GM18858 (cell line): ENCODE results near the gene HAL.

Source experiments
- ATAC-seq: cut with Tn5 transposase; IDR thresholded peaks from one replicate; pipeline ENCODE4 v1.9.1; 2021; ENCODE audit not compliant: unreplicated experiment

HAL gene

DNA sequence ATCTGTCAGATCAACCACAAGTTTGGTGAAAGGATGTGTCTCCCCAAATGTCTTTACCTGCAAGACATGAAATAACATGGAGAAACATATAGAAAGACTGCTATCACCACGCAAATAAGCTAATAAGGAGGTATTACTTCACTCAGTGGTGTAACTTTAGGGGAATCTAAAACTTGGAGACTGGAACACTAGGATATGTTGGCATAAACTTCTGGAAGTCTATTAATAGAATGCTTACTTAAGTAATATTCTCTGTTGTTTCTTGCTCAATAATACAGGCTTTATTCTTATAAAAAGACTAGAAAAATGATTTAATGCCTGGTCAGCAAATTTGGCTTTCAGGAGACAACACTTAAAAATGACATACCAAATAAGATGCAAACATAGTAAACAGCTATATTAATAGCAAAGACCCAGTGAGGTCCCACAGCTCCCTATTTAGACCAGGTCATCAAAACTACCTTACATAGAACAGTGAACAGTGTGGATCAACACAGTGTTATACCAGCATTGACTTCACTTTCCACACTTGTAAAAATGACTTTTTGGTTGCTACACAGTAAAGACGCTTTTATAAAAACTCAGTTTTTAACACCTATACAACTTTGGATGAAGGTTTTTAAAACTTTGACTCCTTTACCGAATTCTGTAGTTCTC, 18.9 kb upstream of the HAL start:
- no peak for ATAC-seq

DNA sequence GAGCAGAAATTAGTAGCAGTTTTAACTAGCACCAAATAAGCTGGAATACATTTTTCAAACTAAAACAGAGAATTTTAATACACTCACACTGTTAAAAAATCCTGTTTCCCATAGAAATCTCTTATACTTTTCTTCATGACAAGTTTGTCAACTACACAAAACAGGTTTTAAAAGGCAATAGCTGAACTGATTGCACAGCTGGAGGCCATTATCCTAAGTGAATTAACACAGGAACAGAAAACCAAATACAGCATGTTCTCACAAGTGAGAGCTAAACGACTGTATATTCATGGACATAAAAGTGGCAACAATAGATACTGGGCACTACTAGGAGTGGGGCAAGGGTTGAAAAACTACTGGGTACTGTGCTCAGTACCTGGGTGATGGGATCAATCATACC, 11.6 kb upstream of the HAL start:
- no peak for ATAC-seq

GRCh38 chr12:96006727-96007126, 10.6 kb upstream of the HAL start:
- no peak for ATAC-seq

DNA sequence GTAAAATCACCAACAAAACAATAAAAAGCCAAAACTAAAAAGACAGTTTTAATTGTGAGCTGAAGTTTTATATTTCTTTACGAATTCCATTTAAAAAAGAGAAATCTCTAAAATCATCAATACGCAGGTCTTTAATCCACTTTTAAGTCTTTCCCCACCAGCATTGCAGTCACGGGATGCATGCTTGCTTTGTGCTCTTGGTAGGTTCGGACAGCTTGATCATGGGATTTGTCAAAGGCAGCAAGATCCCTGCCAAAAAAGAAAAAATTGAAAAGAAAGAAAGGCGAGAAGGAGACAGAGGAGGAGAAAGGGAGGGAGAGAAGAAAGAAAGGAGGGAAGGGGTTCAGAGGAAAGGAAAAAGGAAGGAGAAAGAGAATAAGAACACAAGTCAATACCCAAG, 4.7 kb upstream of the HAL start:
- no peak for ATAC-seq

DNA sequence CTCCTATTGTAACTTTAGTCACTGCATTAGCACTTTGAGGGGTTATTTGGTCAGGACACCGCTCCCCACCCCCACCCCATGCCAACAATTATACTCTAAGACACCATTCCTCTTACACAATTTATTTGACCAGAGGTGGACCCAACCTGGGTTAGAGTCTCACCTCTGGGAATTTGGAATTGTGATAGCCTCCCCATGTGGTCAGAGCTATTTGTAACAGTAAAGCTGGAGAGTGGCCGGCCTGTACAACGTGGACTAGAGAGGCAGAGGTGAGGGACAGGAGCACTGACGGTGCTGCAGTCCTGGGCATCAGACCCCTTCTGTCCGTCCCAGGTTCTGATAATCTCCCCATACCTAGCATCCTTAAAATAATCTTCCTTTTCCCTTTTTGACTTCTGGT, 3.3 kb upstream of the HAL start:
- no peak for ATAC-seq

DNA sequence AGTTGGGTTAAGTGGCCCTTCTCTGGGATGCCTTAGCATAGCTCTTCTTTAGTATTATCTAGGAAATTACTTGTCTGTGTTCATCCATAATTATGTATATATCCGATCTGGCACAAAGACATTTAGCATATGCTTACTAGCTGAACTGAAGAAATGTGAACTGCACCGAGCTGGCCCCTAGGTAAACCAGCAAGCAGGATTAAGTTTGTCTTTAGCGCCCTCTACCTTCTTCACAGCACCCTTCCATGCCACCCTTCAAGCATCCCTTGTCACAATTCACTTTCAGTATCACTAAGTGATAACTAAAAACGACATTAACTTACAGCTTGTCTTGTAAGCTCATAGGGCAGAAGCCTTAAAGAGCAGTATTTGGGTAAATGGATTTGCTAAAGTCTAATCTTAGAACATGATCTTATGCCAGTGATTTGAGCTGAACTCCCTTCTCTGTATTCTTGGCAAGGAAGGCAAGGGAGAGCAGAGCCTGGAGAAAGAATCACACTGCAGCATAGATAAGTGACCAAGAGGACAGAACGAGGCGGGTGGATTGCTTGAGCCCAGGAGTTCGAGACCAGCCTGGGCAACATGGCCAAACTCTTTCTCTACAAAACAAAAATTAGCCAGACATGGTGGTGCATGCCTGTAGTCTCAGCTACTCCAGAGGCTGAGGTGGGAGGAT, 2.6 kb upstream of the HAL start:
- ATAC-seq = peak; percentile 94

- no peak for ATAC-seq
Measured at GRCh38 chr12:95997911-95998510, 1.9 kb upstream of the HAL start.

DNA sequence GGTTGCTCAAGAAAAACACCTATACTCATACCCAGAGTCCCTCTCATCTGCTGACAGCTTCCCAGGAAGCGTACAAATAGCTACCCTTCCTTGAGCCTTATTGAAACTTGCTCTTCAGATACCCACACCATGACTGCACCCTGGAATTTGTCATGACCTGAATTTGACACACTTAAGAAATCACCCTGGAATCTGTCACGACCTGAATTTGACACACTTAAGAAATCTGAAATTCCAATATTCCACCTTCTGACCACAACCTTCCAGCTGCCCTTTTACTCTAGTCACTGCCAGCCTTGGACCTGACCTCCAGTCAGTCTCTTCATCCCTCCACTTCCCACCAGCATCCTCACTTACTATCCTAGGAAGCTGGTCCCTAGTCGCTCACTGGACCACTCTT, 1.1 kb upstream of the HAL start:
- ATAC-seq = no peak

- ATAC-seq = no peak
Measured at GRCh38 chr12:95995238-95996031, 709 bp downstream of the HAL start.

- ATAC-seq = no peak
Measured at GRCh38 chr12:95994476-95994875, 1.7 kb downstream of the HAL start.

DNA sequence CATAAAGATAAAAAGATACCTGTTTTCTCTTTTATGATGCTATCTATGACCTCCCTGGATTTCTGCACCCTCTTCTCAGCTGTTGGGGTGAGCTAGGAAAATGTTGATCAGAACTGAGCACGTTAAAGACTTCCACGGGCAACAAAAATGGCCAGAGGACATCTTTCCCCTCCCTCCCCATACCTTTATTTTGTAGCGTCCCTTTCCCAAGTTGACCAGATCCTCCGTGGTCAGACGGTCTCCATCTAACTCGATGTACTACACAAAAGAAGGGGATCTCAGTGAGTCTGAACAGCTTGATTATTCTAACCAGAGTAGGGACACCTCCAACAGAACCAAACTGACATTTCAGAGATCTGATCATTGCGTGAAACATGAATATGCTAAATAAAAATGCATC, 2.2 kb downstream of the HAL start:
- no peak for ATAC-seq

DNA sequence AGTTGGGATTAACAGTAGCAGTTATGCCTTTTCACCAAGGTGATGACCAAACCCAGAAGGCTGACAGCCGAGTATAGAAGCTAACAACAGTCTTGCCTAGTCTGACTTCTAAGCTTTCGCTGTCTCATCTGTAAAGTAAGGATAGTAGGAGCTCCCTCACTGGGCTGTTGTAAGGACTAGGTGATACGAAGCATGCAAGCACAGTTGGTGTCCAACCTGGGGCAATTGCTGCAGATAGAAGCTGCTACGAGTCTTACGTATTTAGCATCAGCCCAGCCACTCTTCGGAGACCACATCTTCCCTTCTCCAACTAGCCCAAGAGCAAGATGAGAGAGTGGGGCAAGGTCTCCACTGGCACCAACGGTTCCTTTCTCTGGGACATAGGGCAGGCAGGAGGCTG, 6.0 kb downstream of the HAL start:
- ATAC-seq = no peak

DNA sequence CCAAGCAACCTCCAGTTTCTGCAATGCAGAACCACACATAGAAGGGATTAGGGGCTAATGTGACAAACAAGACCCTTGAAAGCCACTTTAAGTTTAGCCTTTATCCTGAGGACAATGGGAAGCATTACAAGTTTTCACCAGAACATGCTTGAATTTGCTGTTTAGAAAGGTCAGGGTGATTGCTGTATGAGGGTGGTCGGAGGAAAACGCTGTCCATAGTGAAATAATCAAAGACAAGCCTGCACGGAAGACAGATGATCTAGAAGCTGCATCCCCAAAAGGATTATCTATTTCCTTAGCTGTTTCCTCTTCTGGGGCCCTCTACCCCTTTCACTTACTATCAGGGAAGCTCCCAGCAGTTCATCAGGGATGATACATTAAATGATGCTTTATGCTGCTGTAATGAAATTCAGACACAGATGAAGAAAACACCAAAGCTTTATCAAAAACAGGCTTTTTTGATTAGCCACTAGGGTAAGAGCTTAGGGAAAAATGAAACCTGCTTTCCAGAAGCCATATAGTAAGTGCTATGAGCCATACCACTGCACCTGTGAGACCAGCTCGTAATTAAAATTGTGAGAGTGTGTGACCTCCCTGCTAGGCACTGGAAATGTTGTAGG, 6.5 kb downstream of the HAL start:
- no peak for ATAC-seq

DNA sequence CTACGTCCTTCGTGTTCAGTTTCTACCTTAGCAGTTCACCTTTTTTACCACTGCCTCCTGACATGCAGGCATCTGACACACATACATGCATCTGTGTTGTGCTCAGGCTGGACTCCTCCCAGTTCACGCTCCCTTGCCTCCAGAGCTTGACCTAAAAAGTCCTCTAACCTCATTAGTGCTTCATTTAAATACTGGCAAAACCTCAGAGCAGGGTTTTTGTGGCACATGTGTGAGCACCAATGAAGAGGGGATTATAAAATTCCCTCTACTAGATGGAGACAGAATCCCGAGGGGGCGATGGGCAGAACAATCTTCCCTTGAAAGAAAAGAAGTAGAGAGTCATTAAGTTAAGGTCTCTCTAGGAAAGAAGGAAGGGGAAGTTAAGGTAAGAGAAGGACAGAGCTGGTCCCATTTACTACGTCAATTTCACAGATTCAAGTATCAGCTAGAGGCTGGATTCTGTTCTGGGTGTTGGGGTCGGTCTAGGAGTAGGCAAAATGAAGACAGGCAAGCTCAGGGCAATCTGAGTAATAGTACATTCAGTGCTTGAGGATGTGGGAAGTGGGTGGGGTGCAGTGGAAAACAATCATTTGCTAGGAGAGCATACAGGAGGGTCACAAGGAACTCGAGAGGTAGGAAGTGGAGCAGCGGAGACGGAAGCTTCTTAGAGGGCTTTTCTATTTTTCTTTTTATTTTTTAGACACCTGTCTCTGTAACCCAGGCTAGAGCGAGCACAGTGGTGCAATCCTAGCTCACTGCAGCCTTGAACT, 7.5 kb downstream of the HAL start:
- no peak for ATAC-seq

- ATAC-seq = no peak
Measured at GRCh38 chr12:95986635-95987570, 9.2 kb downstream of the HAL start.

- no peak for ATAC-seq
Measured at GRCh38 chr12:95984682-95985081, 11.5 kb downstream of the HAL start.

DNA sequence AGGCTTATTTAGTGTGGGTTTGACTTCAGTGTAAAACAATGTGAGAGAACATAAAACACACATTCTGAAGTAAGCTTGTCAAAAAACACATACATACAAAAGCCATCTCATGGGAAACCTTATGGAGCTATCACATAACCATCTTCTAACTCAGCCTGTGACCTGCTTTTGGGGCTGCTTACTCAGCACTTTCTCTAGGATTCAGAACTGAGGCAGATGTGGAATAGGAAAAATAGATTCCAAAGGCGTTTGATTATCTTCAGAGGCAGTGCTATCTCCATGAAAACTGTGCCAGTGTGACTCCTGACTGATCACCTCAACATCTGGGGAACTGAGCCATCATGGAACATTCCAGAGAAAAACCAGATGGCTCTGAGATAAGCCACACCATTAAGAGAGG, 13.5 kb downstream of the HAL start:
- no peak for ATAC-seq

- ATAC-seq = no peak
Measured at GRCh38 chr12:95980437-95980836, 15.7 kb downstream of the HAL start.

DNA sequence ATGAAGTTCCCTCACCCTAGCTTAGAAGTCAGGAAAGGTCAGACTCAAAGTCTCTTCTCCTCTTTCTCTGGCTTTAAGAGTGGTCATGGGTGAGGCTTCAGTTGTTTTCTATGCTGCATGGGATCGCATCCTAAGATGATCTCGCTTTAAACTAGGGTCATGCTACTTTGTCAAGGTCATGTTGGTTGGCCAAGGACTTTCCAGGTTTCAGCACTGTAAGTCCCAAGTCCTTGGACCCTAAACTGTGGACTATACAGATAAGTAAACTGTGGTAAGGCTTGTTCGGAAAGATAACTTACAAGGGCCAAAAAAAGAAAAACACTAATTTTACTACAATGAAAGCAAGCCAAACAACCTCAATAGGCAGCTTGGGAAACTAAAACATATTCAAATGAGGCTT, 17.4 kb downstream of the HAL start:
- no peak for ATAC-seq

DNA sequence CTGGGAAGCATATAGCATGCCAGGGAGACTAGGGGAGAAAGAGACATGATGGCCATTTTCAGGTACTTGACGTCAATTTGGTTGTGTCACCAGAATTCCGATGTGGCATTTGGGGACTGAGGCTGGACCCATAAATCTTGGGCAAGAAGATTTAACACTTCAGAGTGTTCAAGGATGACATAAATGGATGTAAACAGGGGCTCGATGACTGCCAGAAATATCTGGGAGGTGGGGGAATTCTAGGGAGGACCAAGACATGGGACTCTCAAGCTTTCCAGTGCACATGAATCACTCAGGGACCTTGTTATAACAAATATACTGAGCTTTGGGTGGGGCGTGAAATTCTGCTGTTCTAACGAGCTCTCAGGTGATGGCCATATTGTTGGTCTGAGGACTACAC, 17.8 kb downstream of the HAL start:
- ATAC-seq = no peak
